IPS DF 4.7 (cell line): Measurements from ENCODE around the gene ISX.
"Not testable (repeated sequence)": the region's sequence is repeated elsewhere in the genome, so short reads cannot be mapped to it uniquely, and the experiment has no call there.

Experiments used
- DNase-seq: peaks from one replicate; pipeline ENCODE4 v3.0.0-alpha.2; 2013; ENCODE audit warnings: low spot score; ENCODE audit errors: extremely low read depth

Gene ISX

DNA sequence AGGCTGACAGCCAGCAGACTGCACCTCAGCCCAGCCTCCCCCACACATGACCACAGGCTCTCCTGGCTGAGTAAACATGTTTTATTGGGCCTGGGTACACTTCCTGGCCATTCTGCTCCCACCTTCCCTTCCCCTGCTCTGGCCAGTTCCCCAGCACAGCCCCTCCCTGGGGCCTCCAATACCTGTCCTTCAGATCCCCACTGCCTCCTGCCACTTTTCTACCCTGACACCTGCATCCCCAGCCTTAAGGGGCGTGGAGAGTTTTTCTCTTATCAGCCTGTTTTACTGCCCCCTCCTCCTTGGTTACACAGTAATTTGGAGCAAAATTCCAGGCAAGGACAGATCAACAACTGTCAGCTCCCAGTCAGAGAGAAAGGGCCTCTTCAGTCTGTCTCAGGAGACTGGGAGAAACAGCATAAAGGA, at the start of gene ISX:
TSS of gene ISX (plus strand) at position 363 of the 423 bp plus-strand sequence. CDS start 930 bp downstream, outside the sequence.
- no peak for DNase-seq

- DNase-seq: no peak
Observed at GRCh38 chr22:35016909-35017308, 49.0 kb upstream of the ISX start.

- no peak for DNase-seq
Observed at GRCh38 chr22:35018995-35019394, 47.0 kb upstream of the ISX start.

GRCh38 chr22:35020517-35020916, 45.4 kb upstream of the ISX start:
- DNase-seq: no peak

GRCh38 chr22:35021161-35021560, 44.8 kb upstream of the ISX start:
- DNase-seq: no peak

DNA sequence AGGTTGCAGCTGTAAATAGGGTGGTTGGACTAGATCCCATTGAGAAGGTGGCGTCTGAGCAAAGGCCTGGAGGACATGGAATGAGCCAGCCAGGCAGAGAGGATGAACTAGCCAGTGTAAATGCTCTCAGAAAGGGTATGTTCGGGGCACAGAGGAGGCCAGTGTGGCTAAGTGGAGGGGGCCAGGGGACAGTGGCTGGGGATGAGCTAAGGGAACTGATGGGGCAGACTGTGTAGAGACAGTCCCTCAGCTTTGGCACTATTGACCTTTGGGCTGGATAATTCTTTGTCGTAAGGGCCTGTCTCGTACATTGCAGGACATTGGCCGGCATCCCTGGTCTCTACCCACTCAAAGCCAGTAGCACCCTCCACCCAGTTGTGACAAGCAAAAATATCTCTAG, 43.7 kb upstream of the ISX start:
- DNase-seq: no peak

GRCh38 chr22:35023692-35024363, 42.1 kb upstream of the ISX start:
- no peak for DNase-seq

- no peak for DNase-seq
Observed at GRCh38 chr22:35024364-35024692, 41.6 kb upstream of the ISX start.

DNA sequence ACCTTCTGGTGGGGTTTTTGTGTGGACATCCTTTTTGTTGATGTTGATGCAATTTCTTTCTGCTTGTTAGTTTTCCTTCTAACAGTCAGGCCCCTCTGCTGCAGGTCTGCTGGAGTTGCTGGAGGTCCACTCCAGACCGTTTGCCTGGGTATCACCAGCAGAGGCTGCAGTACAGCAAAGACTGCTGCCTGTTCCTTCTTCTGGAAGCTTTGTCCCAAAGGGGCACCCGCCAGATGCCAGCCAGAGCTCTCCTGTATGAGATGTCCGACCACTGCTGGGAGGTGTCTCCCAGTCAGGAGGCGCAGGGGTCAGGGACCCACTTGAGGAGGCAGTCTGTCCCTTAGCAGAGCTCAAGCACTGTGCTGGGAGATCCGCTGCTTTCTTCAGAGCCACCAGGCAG, 35.8 kb upstream of the ISX start:
- DNase-seq: not testable (repeated sequence)

DNA sequence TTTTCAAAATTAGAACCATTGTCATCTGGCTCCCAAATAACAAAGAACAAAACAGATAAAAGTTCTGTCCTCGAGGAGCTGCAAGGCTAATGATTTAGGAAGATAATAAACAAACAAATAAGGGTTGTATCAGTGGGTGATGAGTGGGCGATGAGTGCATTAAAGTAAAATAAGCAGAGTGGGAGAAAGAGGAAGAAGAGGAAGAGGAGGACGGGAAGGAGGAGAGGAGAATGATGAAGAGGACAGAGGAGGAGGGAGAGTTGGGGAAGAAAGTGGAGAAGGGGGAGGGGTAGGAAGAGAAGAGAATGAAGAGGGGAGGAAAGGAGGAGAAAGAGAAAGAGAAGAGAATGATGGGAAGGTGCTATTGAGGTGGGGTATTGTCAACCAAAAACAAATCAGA, 33.4 kb upstream of the ISX start:
- no peak for DNase-seq

DNA sequence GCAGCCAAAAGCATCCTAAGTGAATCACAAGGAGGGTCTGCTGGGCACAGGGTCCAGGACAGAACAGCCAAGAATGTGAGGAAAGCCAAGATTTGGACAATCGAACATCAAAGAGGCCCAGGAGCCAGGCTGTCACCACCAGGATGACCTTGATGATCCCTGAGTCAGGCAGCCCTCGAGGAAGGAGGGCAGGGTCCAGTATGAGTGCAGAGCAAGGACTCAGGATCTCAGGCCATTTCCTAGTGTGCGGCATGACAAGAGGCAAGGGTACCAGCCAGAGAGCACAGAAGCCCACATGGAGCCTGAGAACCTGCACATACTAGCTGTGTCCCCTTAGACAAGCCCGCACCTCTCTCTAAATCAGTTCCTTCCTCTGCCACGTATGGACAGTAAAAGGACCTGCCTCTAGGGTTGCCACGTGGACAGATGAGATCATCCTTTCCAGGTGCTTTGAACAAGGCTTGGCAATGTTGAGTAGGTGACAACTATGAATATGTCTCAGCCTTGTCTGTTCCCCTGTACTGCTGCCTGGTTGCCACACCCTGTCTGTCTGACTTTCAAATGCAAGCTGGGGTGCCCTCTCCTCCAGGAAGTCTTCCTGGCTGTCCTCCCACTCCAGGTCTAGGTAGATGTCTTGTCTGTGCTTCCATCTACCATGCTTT, 32.2 kb upstream of the ISX start:
- no peak for DNase-seq

DNA sequence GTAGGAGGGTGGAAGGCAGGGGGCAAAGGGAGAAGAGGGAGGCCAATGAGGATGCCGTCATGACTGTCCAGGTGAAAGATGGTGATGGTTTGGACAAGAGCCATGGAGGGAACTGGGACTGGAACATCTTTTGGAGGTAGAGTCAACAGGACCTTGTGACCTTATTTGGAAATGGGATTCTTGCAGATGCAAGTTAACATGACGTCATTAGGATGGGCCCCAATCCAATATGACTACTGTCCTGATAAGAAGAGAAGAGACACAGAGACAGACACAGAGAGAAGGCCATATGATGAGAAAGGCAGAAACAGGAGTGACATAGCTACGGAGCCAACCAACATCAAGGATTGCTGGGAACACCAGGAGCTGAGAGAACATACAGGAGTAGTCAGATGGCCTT, 31.0 kb upstream of the ISX start:
- no peak for DNase-seq

DNA sequence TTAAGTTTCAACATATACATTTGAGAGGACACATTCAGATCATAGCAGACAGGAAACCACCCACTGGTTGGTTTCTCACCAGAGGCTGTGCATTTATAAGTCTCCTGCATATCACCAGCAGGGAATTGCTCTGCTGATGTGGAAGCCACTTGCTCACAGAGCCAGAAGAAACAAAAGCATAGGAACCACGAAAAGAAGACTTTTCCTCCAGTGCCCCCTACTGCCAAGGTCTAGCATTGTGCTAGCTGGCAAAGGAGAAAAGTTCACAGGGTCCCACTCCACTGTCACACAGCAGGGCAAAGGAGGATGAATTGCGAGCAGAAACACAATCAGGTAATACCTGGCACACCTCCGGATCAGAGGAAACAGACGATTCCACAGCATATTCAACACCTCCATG, 28.9 kb upstream of the ISX start:
- no peak for DNase-seq

- DNase-seq: no peak
Observed at GRCh38 chr22:35039625-35040024, 26.3 kb upstream of the ISX start.

GRCh38 chr22:35043252-35043933, 22.6 kb upstream of the ISX start:
- DNase-seq: no peak

- no peak for DNase-seq
Observed at GRCh38 chr22:35043934-35044319, 22.0 kb upstream of the ISX start.

DNA sequence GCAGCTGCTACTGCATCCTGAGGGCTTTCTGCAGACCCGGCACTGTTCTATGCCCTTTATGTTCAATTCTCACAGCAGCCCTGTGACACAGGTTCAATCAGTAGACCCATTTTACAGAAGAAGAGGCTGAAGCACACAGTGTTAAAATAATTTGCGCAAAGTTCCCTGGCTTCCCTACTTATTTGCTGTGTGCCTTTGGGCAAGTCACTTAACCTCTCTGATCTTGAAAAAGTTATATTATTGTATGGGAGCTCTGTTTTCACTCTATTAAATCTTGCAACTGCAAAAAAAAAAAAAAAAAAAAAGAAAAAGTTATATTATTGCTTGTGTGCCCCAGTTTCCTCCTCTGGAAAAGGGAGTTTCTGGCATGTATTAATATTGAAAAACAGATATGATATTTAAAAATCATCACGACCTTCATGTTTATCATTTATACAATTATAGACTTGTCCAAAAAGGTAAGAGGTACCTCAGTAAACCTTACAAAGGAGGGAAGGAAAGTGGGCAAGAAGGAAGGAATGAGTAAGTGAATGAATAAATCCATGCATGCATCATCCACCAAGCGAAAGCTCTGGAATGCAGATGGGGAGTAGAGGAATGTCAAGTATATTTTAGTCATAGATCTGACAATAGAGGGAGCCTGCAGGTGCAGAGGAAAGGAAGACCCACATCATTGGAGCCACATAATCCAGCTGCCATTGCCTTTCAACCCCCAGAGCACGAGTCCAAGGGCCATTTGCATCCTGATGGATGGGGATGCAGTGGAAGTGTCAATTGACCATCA, 21.2 kb upstream of the ISX start:
- no peak for DNase-seq

- no peak for DNase-seq
Observed at GRCh38 chr22:35045451-35045850, 20.5 kb upstream of the ISX start.

GRCh38 chr22:35046744-35047462, 19.1 kb upstream of the ISX start:
- no peak for DNase-seq

DNA sequence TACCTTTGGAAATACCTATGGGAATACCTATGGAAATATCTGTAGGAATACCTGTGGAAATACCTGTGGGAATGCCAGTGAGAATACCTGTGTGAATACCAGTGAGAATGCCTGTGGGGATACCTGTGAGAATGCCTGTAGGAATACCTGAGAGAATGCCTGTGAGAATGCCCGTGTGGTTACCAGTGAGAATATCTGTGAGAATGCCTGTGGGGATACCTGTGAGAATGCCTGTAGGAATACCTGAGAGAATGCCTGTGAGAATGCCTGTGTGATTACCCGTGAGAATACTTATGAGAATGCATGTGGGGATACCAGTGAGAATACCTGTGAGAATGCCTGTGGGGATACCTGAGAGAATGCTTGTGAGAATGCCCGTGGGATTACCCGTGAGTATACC, 15.9 kb upstream of the ISX start:
- not testable (repeated sequence) for DNase-seq

GRCh38 chr22:35051013-35051535, 14.9 kb upstream of the ISX start:
- no peak for DNase-seq
